IMR-90 (cell line): ENCODE data around the gene CMSS1. TPM values are rescaled to one million over a fixed set of nuclear protein-coding genes. Genes with fewer than 3 reads are reported as not detected.

Experiments
- ATAC-seq: fragments of 200-7000 bp; cut with Tn5 transposase; 2 replicates; pipeline ENCODE4 v1.9.1; 2020; ENCODE audit warnings: low read depth, mild to moderate bottlenecking, moderate library complexity
- BruUV-seq: library from RNA; stranded (reverse); fragments of 400-500 nt; replicated peaks from 2 replicates; lab custom pipeline; 2021; lab: Mats Ljungman, UMichigan
- CTCF ChIA-PET: fragments of 300-600 bp; formaldehyde crosslinking; extraction: SDS; loops from one replicate; lab custom pipeline; 2021; ENCODE audit warnings: antibody characterized with exemption; lab: Yijun Ruan, JAX
- POLR2A ChIA-PET: fragments of 300-600 bp; sonication (Branson Sonifier 250); formaldehyde crosslinking; loops from one replicate; lab custom pipeline; 2022; ENCODE audit warnings: antibody characterized with exemption; ENCODE audit not compliant: unreplicated experiment; lab: Charles Lee
- DNase-seq: peaks from one replicate; pipeline ENCODE4 v3.0.0; 2013
- H2AFZ ChIP-seq: replicated peaks from 2 replicates; pipeline ENCODE3; 2013; ENCODE audit warnings: low read length, mild to moderate bottlenecking; ENCODE audit not compliant: poor library complexity
- H2AK5ac ChIP-seq: 2 replicates; pipeline ENCODE4 v1.6.1; 2013; ENCODE audit warnings: low read depth, low read length, inconsistent platforms
- H2AK9ac ChIP-seq: replicated peaks from 2 replicates; pipeline ENCODE3; 2013; ENCODE audit warnings: mild to moderate bottlenecking, low read depth, low read length, moderate library complexity; ENCODE audit not compliant: poor library complexity
- H2BK120ac ChIP-seq: 2 replicates; pipeline ENCODE4 v1.6.1; 2013; ENCODE audit warnings: low read depth, low read length, inconsistent platforms
- H2BK15ac ChIP-seq: 3 replicates; pipeline ENCODE4 v1.6.1; 2013; ENCODE audit warnings: low read depth, low read length, inconsistent platforms
- H2BK20ac ChIP-seq: 2 replicates; pipeline ENCODE4 v1.6.1; 2013; ENCODE audit warnings: low read depth, mild to moderate bottlenecking, inconsistent platforms, low read length, moderate library complexity
- H2BK5ac ChIP-seq: 2 replicates; pipeline ENCODE4 v1.6.1; 2013; ENCODE audit warnings: mild to moderate bottlenecking, low read depth, low read length, inconsistent platforms; ENCODE audit not compliant: poor library complexity, severe bottlenecking
- H3K14ac ChIP-seq: replicated peaks from 2 replicates; pipeline ENCODE4 v1.6.1; 2013; ENCODE audit warnings: low read depth, low read length, inconsistent platforms
- H3K18ac ChIP-seq: 2 replicates; pipeline ENCODE4 v1.6.1; 2013; ENCODE audit warnings: low read depth, low read length, control low read depth
- H3K23ac ChIP-seq: 2 replicates; pipeline ENCODE4 v1.6.1; 2013; ENCODE audit warnings: low read depth, low read length, inconsistent platforms
- H3K27ac ChIP-seq: 2 replicates; pipeline ENCODE4 v1.5.1; 2013; ENCODE audit warnings: mild to moderate bottlenecking, control low read depth, low read length; ENCODE audit not compliant: insufficient read depth
- H3K27me3 ChIP-seq: 2 replicates; pipeline ENCODE4 v1.6.1; 2013; ENCODE audit warnings: low read length; ENCODE audit not compliant: control insufficient read depth, insufficient read depth
- H3K36me3 ChIP-seq: 2 replicates; pipeline ENCODE4 v1.6.1; 2013; ENCODE audit warnings: low read length, mixed read lengths; ENCODE audit not compliant: control insufficient read depth, insufficient read depth
- H3K4ac ChIP-seq: 2 replicates; pipeline ENCODE4 v1.6.1; 2013; ENCODE audit warnings: low read depth, low read length, inconsistent platforms
- H3K4me1 ChIP-seq: 2 replicates; pipeline ENCODE4 v1.6.1; 2013; ENCODE audit warnings: low read length, mixed read lengths; ENCODE audit not compliant: control insufficient read depth, insufficient read depth
- H3K4me2 ChIP-seq: 2 replicates; pipeline ENCODE4 v1.6.1; 2013; ENCODE audit warnings: low read depth, mild to moderate bottlenecking, control low read depth, low read length, moderate library complexity
- H3K4me3 ChIP-seq: 2 replicates; pipeline ENCODE4 v1.5.1; 2013; ENCODE audit warnings: low read depth, mild to moderate bottlenecking, control low read depth, low read length, moderate library complexity; ENCODE audit not compliant: insufficient read depth
- H3K56ac ChIP-seq: 2 replicates; pipeline ENCODE4 v1.6.1; 2013; ENCODE audit warnings: low read length, inconsistent platforms; ENCODE audit not compliant: insufficient read depth; ENCODE audit errors: extremely low read depth
- H3K79me1 ChIP-seq, 2 experiments: 2 replicates each; pipeline ENCODE4 v1.6.1; 2013; ENCODE audit warnings: low read length in 2 of 2, inconsistent platforms in 1 of 2, low read depth in 1 of 2
- H3K9ac ChIP-seq: 2 replicates; pipeline ENCODE4 v1.6.1; 2013; ENCODE audit warnings: low read depth, low read length, control low read depth
- H3K9me1 ChIP-seq: 2 replicates; pipeline ENCODE4 v1.6.1; 2013; ENCODE audit warnings: low read length, inconsistent platforms; ENCODE audit not compliant: insufficient read depth
- H3K9me3 ChIP-seq: 2 replicates; pipeline ENCODE4 v1.6.1; 2013; ENCODE audit warnings: low read length; ENCODE audit not compliant: control insufficient read depth, insufficient read depth
- H4K20me1 ChIP-seq: 2 replicates; pipeline ENCODE4 v1.6.1; 2013; ENCODE audit warnings: low read length, inconsistent platforms; ENCODE audit not compliant: insufficient read depth
- H4K5ac ChIP-seq: 2 replicates; pipeline ENCODE4 v1.6.1; 2013; ENCODE audit warnings: mild to moderate bottlenecking, low read depth, low read length, control low read depth
- H4K8ac ChIP-seq, 2 experiments: 2 replicates each; pipeline ENCODE4 v1.6.1; 2013; ENCODE audit warnings: low read depth in 2 of 2, low read length in 2 of 2, control low read depth in 1 of 2, inconsistent platforms in 1 of 2
- H4K91ac ChIP-seq: 2 replicates; pipeline ENCODE4 v1.6.1; 2013; ENCODE audit warnings: low read depth, low read length, inconsistent platforms; ENCODE audit not compliant: insufficient read depth
- BHLHE40 ChIP-seq: fragments of 150-350 bp; IDR thresholded peaks from 2 replicates; pipeline ENCODE4 v1.6.1; 2016; ENCODE audit warnings: mild to moderate bottlenecking, low read depth, low read length
- CEBPB ChIP-seq: IDR thresholded peaks from 2 replicates; pipeline ENCODE4 v1.6.1; 2012; ENCODE audit warnings: low read depth, low read length, improper control_type of control experiment
- CHD1 ChIP-seq: IDR thresholded peaks from 2 replicates; pipeline ENCODE4 v1.6.1; 2012; ENCODE audit warnings: low read depth, low read length, improper control_type of control experiment
- MAFK ChIP-seq: IDR thresholded peaks from 2 replicates; pipeline ENCODE4 v1.6.1; 2012; ENCODE audit warnings: low read depth, low read length, improper control_type of control experiment
- MAZ ChIP-seq: IDR thresholded peaks from 2 replicates; pipeline ENCODE4 v1.6.1; 2012; ENCODE audit warnings: low read depth, mild to moderate bottlenecking, low read length, improper control_type of control experiment, moderate library complexity, borderline replicate concordance
- MXI1 ChIP-seq: IDR thresholded peaks from 2 replicates; pipeline ENCODE4 v1.6.1; 2012; ENCODE audit warnings: low read depth, mild to moderate bottlenecking, low read length, moderate library complexity, borderline replicate concordance
- NFE2L2 ChIP-seq: fragments of 150-350 bp; IDR thresholded peaks from 2 replicates; pipeline ENCODE4 v1.6.1; 2016; ENCODE audit warnings: low read depth, mild to moderate bottlenecking, low read length
- POLR2A ChIP-seq: IDR thresholded peaks from 2 replicates; pipeline ENCODE4 v1.6.1; 2012; ENCODE audit warnings: mild to moderate bottlenecking, low read depth, low read length
- RAD21 ChIP-seq: IDR thresholded peaks from 2 replicates; pipeline ENCODE4 v1.6.1; 2012; ENCODE audit warnings: low read length, improper control_type of control experiment
- RCOR1 ChIP-seq: IDR thresholded peaks from 2 replicates; pipeline ENCODE4 v1.6.1; 2012; ENCODE audit warnings: mild to moderate bottlenecking, low read length, improper control_type of control experiment; ENCODE audit not compliant: insufficient replicate concordance
- RFX5 ChIP-seq: IDR thresholded peaks from 2 replicates; pipeline ENCODE4 v1.8.0; 2012; ENCODE audit warnings: low read depth, mild to moderate bottlenecking, low read length, moderate library complexity
- SMC3 ChIP-seq: fragments of 150-350 bp; IDR thresholded peaks from 2 replicates; pipeline ENCODE4 v1.6.1; 2016; ENCODE audit warnings: low read depth, mild to moderate bottlenecking, antibody characterized with exemption, low read length, moderate library complexity
- WGBS, 2 experiments: methylation state at CpG; one replicate each; pipeline versions ENCODE4 v1.1.5 to v1.1.7; 2013; ENCODE audit warnings: missing lambda C conversion rate in 2 of 2; ENCODE audit not compliant: insufficient read length in 1 of 2; ENCODE audit errors: extremely low coverage in 2 of 2; 5-methylcytosine and 5-hydroxymethylcytosine counted together
- dilution Hi-C: fragments of 300-500 bp; cut with HindIII; formaldehyde crosslinking; loops from one replicate; pipeline ENCODE4 v1.14.3; 2018; ENCODE audit warnings: low sequenced_read_pairs; ENCODE audit not compliant: unreplicated experiment
- in situ Hi-C: fragments of 300-500 bp; cut with MboI; formaldehyde crosslinking; loops from 3 replicates; pipeline ENCODE4 v1.14.3; 2019; ENCODE audit warnings: low sequenced_read_pairs, inconsistent platforms, mixed read lengths
- intact Hi-C: fragments of 100-400 bp; cut with micrococcal nuclease; formaldehyde crosslinking; loops from 2 replicates; pipeline ENCODE4 v1.10.0; 2022
- polyA plus RNA-seq, 3 experiments: library from polyadenylated mRNA; depleted of rRNA; stranded (reverse); fragments of >200 nt; gene quantifications; 2 replicates each; pipeline ENCODE4 v1.2.3, GENCODE V29; 2012; ENCODE audit warnings: low replicate concordance in 1 of 3
- total RNA-seq: library from RNA; depleted of rRNA; stranded (reverse); fragments of >200 nt; gene quantifications from 2 replicates; pipeline ENCODE4 v1.2.3, GENCODE V29; 2012
- TF ChIP-seq, protein P1 (sequence below): fragments of 150-350 bp; IDR thresholded peaks from 2 replicates; pipeline ENCODE4 v1.6.1; 2017; ENCODE audit warnings: mild to moderate bottlenecking, antibody characterized with exemption, low read length, low read depth
- TF ChIP-seq, protein P2 (sequence below): fragments of 150-350 bp; IDR thresholded peaks from 2 replicates; pipeline ENCODE4 v1.6.1; 2016; ENCODE audit warnings: low read depth, mild to moderate bottlenecking, low read length, moderate library complexity, borderline replicate concordance
- TF ChIP-seq, protein P3 (sequence below): conservative IDR thresholded peaks from 2 replicates; pipeline ENCODE4 v1.5.1; 2012; ENCODE audit warnings: mild to moderate bottlenecking, low read depth, low read length, improper control_type of control experiment

Gene CMSS1
- total and polyA plus RNA-seq, 2 of the 4 experiments (the other 2 are of a cell fraction): 12.5 to 13.6 TPM

DNA sequence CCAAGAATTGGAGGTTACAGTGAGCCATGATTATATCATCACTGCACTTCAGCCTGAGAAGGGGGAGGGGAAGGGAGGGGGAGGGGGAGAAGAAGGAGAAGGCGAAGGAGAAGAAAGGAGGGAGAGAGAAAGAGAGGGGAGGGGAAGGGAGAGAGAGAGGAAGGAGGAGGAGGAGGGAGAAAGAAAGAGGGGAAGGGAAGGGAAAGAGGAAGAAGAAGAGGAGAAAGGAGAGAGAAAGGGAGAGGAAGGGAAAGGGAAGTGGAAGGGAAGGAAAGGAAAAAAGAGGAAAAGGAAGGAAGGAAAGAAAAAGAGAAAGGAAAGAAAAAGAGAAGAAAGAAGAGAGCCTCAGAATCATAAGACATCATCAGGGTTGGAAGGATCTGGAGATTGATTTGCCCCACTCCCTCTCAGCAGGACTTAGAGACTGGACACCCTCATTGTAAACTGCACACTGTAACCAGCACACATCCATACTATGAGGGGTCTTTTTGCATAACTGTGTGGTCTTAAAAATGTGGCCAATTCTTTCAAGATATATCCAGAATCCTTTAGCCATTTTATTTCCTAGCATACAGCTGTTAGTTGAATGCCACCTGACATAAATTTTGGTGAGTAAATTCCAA, 130.9 kb downstream of the CMSS1 start:
- WGBS, 2 experiments: 82% methylated on average over 1 of the region's 1 CpG; no CpG with 5 or more reads in 1 of the 2 experiments
- intact Hi-C loops: no loop called here

More for the DNA sequence above, 130.9 kb downstream of the CMSS1 start:
- Histone ChIP-seq H3K56ac (no peak overlapping the region), H4K8ac (peak overlapping the region in 1 of 2 experiments; percentile 58; a peak in 2 of 4 replicates), H2BK5ac (no peak overlapping the region), H3K36me3 (no peaks in the 10 kb centered on the region), H3K4me3 (no peak overlapping the region), H3K9ac (no peak overlapping the region), H2AK9ac (no peak overlapping the region), H2AFZ (no peak overlapping the region), H3K27me3 (no peaks in the 10 kb centered on the region), H2BK15ac (no peak overlapping the region), H3K27ac (no peak overlapping the region), H4K20me1 (no peaks in the 10 kb centered on the region), H3K14ac (0 out of 2 replicates have a peak overlapping the region, but pooled peaks have one; percentile 44), H3K18ac (peak overlapping the region; percentile 76; the same call in 1 of the 2 replicates), H3K4ac (peak overlapping the region; percentile 42; the same call in 1 of the 2 replicates), H3K9me1 (peaks cover 22% of the 10 kb centered on the region), H3K23ac (no peak overlapping the region), H3K9me3 (no peaks in the 10 kb centered on the region), H2BK120ac (no peak overlapping the region), H3K4me1 (peaks cover 21% of the 10 kb centered on the region), H3K79me1 (peaks cover 4 to 30% of the 10 kb centered on the region in 2 experiments; a peak in 3 of 4 replicates), H2BK20ac (0 out of 2 replicates have a peak overlapping the region, but pooled peaks have one; percentile 20), H4K91ac (peak overlapping the region; percentile 58; the same call in 1 of the 2 replicates), H3K4me2 (no peak overlapping the region), H2AK5ac (peak overlapping the region; percentile 67), H4K5ac (0 out of 2 replicates have a peak overlapping the region, but pooled peaks have one; percentile 62)
- ATAC-seq (no peak), DNase-seq (no peak)
- BruUV-seq: no TSS peak
- ChIA-PET CTCF (interaction anchor here (0.6 kb wide), 1 partner anchor 10 kb away, joined by 3 read pairs; no protein-coding TSS in a partner anchor), POLR2A (no interaction called here)
- TF ChIP-seq RAD21 (no peak), MXI1 (no peak), NFE2L2 (no peak), RCOR1 (no peak), SMC3 (no peak), CEBPB (no peak), BHLHE40 (no peak), MAFK (no peak), CHD1 (no peak), MAZ (no peak), RFX5 (no peak), POLR2A (no peak)
- TF ChIP-seq, protein P1, sequence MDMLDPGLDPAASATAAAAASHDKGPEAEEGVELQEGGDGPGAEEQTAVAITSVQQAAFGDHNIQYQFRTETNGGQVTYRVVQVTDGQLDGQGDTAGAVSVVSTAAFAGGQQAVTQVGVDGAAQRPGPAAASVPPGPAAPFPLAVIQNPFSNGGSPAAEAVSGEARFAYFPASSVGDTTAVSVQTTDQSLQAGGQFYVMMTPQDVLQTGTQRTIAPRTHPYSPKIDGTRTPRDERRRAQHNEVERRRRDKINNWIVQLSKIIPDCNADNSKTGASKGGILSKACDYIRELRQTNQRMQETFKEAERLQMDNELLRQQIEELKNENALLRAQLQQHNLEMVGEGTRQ: no peak
- TF ChIP-seq, protein P2, sequence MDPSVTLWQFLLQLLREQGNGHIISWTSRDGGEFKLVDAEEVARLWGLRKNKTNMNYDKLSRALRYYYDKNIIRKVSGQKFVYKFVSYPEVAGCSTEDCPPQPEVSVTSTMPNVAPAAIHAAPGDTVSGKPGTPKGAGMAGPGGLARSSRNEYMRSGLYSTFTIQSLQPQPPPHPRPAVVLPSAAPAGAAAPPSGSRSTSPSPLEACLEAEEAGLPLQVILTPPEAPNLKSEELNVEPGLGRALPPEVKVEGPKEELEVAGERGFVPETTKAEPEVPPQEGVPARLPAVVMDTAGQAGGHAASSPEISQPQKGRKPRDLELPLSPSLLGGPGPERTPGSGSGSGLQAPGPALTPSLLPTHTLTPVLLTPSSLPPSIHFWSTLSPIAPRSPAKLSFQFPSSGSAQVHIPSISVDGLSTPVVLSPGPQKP: no peak
- TF ChIP-seq, protein P3, sequence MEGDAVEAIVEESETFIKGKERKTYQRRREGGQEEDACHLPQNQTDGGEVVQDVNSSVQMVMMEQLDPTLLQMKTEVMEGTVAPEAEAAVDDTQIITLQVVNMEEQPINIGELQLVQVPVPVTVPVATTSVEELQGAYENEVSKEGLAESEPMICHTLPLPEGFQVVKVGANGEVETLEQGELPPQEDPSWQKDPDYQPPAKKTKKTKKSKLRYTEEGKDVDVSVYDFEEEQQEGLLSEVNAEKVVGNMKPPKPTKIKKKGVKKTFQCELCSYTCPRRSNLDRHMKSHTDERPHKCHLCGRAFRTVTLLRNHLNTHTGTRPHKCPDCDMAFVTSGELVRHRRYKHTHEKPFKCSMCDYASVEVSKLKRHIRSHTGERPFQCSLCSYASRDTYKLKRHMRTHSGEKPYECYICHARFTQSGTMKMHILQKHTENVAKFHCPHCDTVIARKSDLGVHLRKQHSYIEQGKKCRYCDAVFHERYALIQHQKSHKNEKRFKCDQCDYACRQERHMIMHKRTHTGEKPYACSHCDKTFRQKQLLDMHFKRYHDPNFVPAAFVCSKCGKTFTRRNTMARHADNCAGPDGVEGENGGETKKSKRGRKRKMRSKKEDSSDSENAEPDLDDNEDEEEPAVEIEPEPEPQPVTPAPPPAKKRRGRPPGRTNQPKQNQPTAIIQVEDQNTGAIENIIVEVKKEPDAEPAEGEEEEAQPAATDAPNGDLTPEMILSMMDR: no peak
- in situ Hi-C loops: no loop called here
- dilution Hi-C loops: no loop called here
